ENCODE data around the gene TEAD1. TPM values are rescaled to one million over a fixed set of nuclear protein-coding genes. Genes with fewer than 3 reads are reported as not detected.

Gene TEAD1
- total RNA-seq, 1 experiment from 2014 or later = not detected

DNA sequence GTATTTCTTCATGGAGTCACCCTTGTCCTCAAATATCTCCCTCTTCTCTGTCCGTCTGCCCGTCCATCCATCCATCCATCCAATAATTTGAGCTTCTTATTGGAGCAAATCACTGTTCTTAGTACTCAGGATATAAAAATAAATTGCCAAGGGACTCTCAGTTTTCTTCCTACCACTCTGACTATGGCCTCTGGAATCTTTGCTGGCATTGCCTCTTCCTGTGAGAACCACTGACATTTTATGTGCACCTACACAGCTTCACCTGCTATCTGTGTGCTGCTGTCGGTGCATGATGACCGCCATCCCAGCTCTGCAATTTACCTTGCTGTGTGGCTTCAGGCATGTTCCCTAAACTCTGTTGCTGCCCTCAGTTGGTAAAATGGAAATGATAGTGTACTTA lies 37.9 kb downstream of the TEAD1 start:
- H3K4me2 ChIP-seq (ENCODE audit: low read depth, low read length, poor library complexity, severe bottlenecking) = no peak overlapping the region
- H3K4me1 ChIP-seq (ENCODE audit: low read length) = no peaks in the 10 kb centered on the region
- no peaks in the 10 kb centered on the region for H3K36me3 ChIP-seq (ENCODE audit: insufficient read depth, low read length)
- H2AFZ ChIP-seq (ENCODE audit: low read length) = no peak overlapping the region
- no peak overlapping the region for H3K9ac ChIP-seq (ENCODE audit: low read length)
- H3K79me2 ChIP-seq (ENCODE audit: low read length) = no peaks in the 10 kb centered on the region
- H3K27ac ChIP-seq (ENCODE audit: low read length) = no peak overlapping the region
- no peak overlapping the region for H3K4me3 ChIP-seq (ENCODE audit: low read length)
- DNase-seq = no peak
- no peaks in the 10 kb centered on the region for H4K20me1 ChIP-seq (ENCODE audit: insufficient read depth, low read depth, low read length)
- no peaks in the 10 kb centered on the region; the same call in 1 of the 2 replicates for H3K27me3 ChIP-seq (ENCODE audit: low read length)
- H3K9me3 ChIP-seq (ENCODE audit: low read length) = no peaks in the 10 kb centered on the region
- no peaks in the 10 kb centered on the region for H3K9me2 ChIP-seq (replicated peaks; ENCODE audit: insufficient read depth, low read length)

DNA sequence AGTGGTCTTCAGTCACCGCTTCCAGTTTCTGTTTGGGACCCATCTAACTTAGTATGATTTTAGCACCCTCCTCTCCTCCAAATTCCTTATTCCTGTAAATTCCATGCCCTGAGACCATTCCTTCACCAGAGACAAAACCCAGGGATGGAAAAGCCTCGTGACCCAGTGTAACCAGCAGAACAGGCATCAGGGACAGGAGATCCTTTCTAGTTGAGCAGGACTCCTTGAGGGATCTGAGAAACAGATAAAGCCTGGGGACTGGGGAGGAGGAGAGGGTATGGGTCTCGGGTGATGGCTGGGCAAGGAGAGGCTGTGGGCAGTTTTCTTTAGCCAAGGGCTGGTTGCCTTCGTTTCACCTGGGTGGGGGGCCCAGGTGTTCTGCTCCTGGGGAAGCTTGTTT lies 40.9 kb downstream of the TEAD1 start:
- no peaks in the 10 kb centered on the region for H3K79me2 ChIP-seq (ENCODE audit: low read length)
- H3K36me3 ChIP-seq (ENCODE audit: insufficient read depth, low read length) = no peaks in the 10 kb centered on the region
- no peak overlapping the region for H3K27ac ChIP-seq (ENCODE audit: low read length)
- no peaks in the 10 kb centered on the region; the same call in 1 of the 2 replicates for H3K27me3 ChIP-seq (ENCODE audit: low read length)
- no peak overlapping the region for H3K4me2 ChIP-seq (ENCODE audit: low read depth, low read length, poor library complexity, severe bottlenecking)
- H3K9me3 ChIP-seq (ENCODE audit: low read length) = no peaks in the 10 kb centered on the region
- no peaks in the 10 kb centered on the region for H3K9me2 ChIP-seq (replicated peaks; ENCODE audit: insufficient read depth, low read length)
- H3K4me3 ChIP-seq (ENCODE audit: low read length) = no peak overlapping the region
- H3K9ac ChIP-seq (ENCODE audit: low read length) = no peak overlapping the region
- no peak overlapping the region for H2AFZ ChIP-seq (ENCODE audit: low read length)
- DNase-seq = no peak
- no peaks in the 10 kb centered on the region for H4K20me1 ChIP-seq (ENCODE audit: insufficient read depth, low read depth, low read length)
- H3K4me1 ChIP-seq (ENCODE audit: low read length) = no peaks in the 10 kb centered on the region

DNA sequence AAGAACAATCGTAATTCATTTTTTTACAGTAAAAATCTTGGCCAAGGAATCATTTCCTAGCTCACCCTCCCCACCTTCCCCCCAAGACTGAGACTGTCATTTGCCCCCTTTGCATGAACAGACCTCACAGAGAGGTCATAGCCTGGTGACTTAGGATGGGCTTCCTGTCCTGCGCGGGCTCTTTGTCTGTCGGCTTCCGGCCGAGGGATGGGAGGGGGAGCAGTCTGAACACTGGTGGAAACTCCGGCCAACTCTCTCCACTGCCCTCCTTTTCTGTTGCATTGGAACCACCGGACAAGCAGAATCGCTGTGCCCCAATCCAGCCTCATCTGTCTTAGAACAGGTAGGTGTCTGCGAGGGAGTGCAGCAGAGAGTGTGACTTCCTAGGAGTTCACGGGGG lies 41.7 kb downstream of the TEAD1 start:
- Histone ChIP-seq H3K4me1 (ENCODE audit: low read length) (no peaks in the 10 kb centered on the region), H3K27ac (ENCODE audit: low read length) (no peak overlapping the region), H2AFZ (ENCODE audit: low read length) (no peak overlapping the region), H3K9me3 (ENCODE audit: low read length) (no peaks in the 10 kb centered on the region), H3K4me3 (ENCODE audit: low read length) (no peak overlapping the region), H3K4me2 (ENCODE audit: low read depth, low read length, poor library complexity, severe bottlenecking) (no peak overlapping the region), H3K9me2 (replicated peaks; ENCODE audit: insufficient read depth, low read length) (no peaks in the 10 kb centered on the region), H3K9ac (ENCODE audit: low read length) (no peak overlapping the region), H3K79me2 (ENCODE audit: low read length) (no peaks in the 10 kb centered on the region), H4K20me1 (ENCODE audit: insufficient read depth, low read depth, low read length) (no peaks in the 10 kb centered on the region), H3K36me3 (ENCODE audit: insufficient read depth, low read length) (no peaks in the 10 kb centered on the region), H3K27me3 (ENCODE audit: low read length) (no peaks in the 10 kb centered on the region; the same call in 1 of the 2 replicates)
- no peak for DNase-seq

DNA sequence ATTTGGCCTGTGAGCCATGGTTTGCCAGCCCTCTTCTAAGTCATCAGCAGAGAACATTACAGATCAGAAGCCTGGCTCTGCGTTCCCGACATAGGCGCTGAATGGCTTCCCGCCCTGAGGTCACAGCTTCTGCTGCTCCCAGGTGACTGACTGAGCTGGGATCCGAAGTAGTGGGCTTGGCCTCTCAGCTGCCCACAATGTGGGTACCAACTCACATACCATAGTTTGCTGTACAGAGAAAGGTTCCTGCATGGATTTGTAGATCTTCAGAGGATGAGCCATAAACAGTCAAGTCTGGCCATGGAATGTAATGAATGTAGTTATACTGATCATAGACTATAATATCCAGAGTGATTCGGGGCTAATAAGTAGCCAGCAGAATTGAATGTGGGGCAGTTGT lies 42.6 kb downstream of the TEAD1 start:
- Histone ChIP-seq H3K27me3 (ENCODE audit: low read length) (no peaks in the 10 kb centered on the region; the same call in 1 of the 2 replicates), H3K4me3 (ENCODE audit: low read length) (no peak overlapping the region), H3K9me2 (replicated peaks; ENCODE audit: insufficient read depth, low read length) (no peaks in the 10 kb centered on the region), H3K4me2 (ENCODE audit: low read depth, low read length, poor library complexity, severe bottlenecking) (no peak overlapping the region), H3K27ac (ENCODE audit: low read length) (no peak overlapping the region), H4K20me1 (ENCODE audit: insufficient read depth, low read depth, low read length) (no peaks in the 10 kb centered on the region), H3K9ac (ENCODE audit: low read length) (no peak overlapping the region), H3K9me3 (ENCODE audit: low read length) (no peaks in the 10 kb centered on the region), H3K79me2 (ENCODE audit: low read length) (no peaks in the 10 kb centered on the region), H2AFZ (ENCODE audit: low read length) (no peak overlapping the region), H3K36me3 (ENCODE audit: insufficient read depth, low read length) (no peaks in the 10 kb centered on the region), H3K4me1 (ENCODE audit: low read length) (no peaks in the 10 kb centered on the region)
- no peak for DNase-seq

DNA sequence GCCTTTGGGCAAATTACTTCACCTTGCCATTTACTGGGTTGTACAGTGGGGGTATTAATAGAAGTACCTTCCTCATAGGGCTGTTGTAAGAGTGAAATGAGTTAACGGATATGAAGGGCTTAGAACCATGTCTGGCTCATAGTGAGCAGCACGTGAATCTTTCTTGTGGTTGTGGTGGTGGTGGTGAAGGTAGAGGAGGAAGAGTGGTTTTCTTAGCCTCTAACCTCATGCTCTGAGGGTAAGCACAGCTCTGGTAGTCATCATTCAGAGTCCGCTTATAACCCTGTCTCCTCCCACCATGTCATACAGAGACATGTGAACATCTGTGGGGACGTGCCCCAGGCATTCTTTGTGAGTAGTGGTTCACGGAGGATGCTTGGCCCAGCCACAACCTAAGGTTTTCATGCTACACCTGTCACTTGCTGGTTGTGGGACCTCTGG lies 43.6 kb downstream of the TEAD1 start:
- Histone ChIP-seq H3K9me3 (ENCODE audit: low read length) (no peaks in the 10 kb centered on the region), H3K79me2 (ENCODE audit: low read length) (no peaks in the 10 kb centered on the region), H3K27me3 (ENCODE audit: low read length) (no peaks in the 10 kb centered on the region; the same call in 1 of the 2 replicates), H3K9me2 (replicated peaks; ENCODE audit: insufficient read depth, low read length) (no peaks in the 10 kb centered on the region), H3K4me2 (ENCODE audit: low read depth, low read length, poor library complexity, severe bottlenecking) (no peak overlapping the region), H3K36me3 (ENCODE audit: insufficient read depth, low read length) (no peaks in the 10 kb centered on the region), H3K4me3 (ENCODE audit: low read length) (no peak overlapping the region), H3K4me1 (ENCODE audit: low read length) (no peaks in the 10 kb centered on the region), H3K9ac (ENCODE audit: low read length) (no peak overlapping the region), H2AFZ (ENCODE audit: low read length) (no peak overlapping the region), H4K20me1 (ENCODE audit: insufficient read depth, low read depth, low read length) (no peaks in the 10 kb centered on the region), H3K27ac (ENCODE audit: low read length) (no peak overlapping the region)
- no peak for DNase-seq

DNA sequence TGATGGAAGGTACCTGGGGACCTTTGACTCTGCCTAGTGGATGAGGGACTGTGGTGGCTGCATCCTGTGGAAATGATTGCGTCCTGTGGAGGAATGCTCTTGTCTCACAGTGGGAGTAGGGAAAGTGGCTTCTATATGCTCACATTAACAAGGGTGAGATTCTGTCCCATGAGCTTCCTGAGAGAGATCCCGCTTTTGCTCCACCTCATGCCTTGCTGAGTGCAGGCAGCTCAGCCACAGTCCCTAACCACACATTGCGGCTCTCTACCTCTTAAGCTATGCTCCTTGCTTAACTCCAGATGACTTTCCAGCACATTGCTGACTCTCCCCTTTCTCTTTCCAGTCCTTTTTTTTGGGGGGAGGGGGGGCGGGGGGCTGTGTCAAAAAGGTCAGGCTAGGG lies 45.0 kb downstream of the TEAD1 start:
- H3K27me3 ChIP-seq (ENCODE audit: low read length) = no peaks in the 10 kb centered on the region; the same call in 1 of the 2 replicates
- H3K4me3 ChIP-seq (ENCODE audit: low read length) = no peak overlapping the region
- H3K4me2 ChIP-seq (ENCODE audit: low read depth, low read length, poor library complexity, severe bottlenecking) = no peak overlapping the region
- no peaks in the 10 kb centered on the region for H3K9me3 ChIP-seq (ENCODE audit: low read length)
- H3K4me1 ChIP-seq (ENCODE audit: low read length) = no peaks in the 10 kb centered on the region
- no peaks in the 10 kb centered on the region for H3K79me2 ChIP-seq (ENCODE audit: low read length)
- H3K27ac ChIP-seq (ENCODE audit: low read length) = no peak overlapping the region
- no peak overlapping the region for H2AFZ ChIP-seq (ENCODE audit: low read length)
- H3K9ac ChIP-seq (ENCODE audit: low read length) = no peak overlapping the region
- no peaks in the 10 kb centered on the region for H3K9me2 ChIP-seq (replicated peaks; ENCODE audit: insufficient read depth, low read length)
- no peaks in the 10 kb centered on the region for H4K20me1 ChIP-seq (ENCODE audit: insufficient read depth, low read depth, low read length)
- no peaks in the 10 kb centered on the region for H3K36me3 ChIP-seq (ENCODE audit: insufficient read depth, low read length)
- DNase-seq = no peak

DNA sequence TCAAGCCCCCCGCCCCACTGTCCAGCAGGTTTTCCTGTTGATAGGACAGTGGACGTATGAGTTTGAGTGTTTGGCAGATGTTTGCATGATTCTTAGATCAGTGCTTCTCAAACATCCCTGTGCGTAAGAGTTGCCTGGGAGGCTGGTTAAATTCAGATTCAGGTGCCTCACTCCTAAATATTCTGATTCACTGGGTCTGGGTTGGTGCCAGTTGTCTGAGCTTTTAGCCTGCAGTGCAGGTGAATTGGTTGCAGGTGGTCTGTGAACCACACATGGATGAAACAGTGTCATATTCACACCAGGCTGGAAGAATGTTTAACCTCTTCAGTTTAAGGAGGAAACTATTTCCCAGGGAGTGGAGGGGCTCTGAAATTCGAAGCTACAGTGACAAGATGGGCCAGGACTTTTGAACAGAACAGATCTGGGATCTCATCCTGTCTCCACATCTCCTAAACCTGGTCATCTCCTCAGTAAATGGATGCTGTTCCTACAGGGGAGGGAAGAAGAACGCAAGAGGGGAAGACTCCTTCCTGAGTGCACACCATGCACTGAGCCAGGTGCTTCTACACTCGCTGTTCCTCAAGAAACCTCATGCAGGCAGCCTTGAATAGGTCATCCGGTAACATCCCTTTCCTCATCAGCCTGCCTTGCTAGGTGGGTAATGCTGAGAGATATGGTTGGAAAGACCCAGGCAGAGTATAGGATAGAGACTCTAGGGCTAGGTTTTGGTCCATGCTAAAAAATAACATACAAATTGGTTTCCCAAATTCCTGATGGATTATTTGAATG lies 47.8 kb downstream of the TEAD1 start:
- Histone ChIP-seq H2AFZ (ENCODE audit: low read length) (no peak overlapping the region), H3K4me1 (ENCODE audit: low read length) (no peaks in the 10 kb centered on the region), H3K27me3 (ENCODE audit: low read length) (no peaks in the 10 kb centered on the region; the same call in 1 of the 2 replicates), H3K9me3 (ENCODE audit: low read length) (no peaks in the 10 kb centered on the region), H3K9ac (ENCODE audit: low read length) (no peak overlapping the region), H3K36me3 (ENCODE audit: insufficient read depth, low read length) (no peaks in the 10 kb centered on the region), H3K9me2 (replicated peaks; ENCODE audit: insufficient read depth, low read length) (no peaks in the 10 kb centered on the region), H3K4me3 (ENCODE audit: low read length) (no peak overlapping the region), H3K79me2 (ENCODE audit: low read length) (no peaks in the 10 kb centered on the region), H4K20me1 (ENCODE audit: insufficient read depth, low read depth, low read length) (no peaks in the 10 kb centered on the region), H3K4me2 (ENCODE audit: low read depth, low read length, poor library complexity, severe bottlenecking) (no peak overlapping the region), H3K27ac (ENCODE audit: low read length) (no peak overlapping the region)
- DNase-seq = no peak

DNA sequence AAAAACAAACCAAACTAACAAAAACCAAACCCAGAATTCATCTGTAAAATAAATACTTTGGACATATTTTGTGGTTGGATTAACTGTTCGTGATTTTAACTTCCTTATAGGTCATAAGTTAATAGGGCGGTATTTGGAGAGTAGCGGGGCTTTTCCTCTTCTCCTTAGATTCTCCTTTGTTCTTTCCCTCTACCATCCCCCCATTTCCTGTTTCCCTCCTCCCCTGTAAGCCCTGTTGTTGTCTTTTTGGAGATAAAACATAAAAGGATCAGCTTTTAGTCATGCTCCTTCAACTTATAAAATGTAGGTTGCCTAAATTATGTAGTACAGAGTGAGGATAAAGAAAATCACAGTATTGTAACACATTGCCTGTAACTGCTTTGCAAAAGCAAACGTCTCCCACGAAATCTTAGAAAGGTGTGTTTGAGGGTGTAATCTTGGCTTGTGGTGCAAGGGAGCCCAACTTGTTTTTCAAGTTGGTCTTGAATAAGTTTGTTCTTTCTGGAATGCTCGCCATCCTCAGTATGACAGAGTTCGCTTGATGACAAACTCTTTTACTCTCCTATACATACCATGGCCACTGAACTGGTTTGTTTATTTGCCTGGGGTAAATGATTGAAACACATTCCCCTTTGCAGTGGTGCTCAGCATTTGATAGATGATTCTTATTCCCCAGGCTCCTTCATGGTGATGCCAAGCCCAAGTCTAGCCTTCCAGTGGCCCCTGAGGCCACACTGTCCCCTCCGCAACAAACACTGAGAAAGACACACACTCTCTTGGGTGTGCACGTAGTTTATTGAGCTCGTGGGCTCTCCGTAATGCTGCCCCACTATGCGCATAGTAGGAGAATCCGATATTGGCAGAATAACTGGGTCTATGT lies 49.4 kb downstream of the TEAD1 start:
- no peak for DNase-seq
- Histone ChIP-seq H3K4me1 (ENCODE audit: low read length) (no peaks in the 10 kb centered on the region), H3K9me2 (replicated peaks; ENCODE audit: insufficient read depth, low read length) (no peaks in the 10 kb centered on the region), H3K9me3 (ENCODE audit: low read length) (no peaks in the 10 kb centered on the region), H3K9ac (ENCODE audit: low read length) (no peak overlapping the region), H2AFZ (ENCODE audit: low read length) (no peak overlapping the region), H3K27me3 (ENCODE audit: low read length) (no peaks in the 10 kb centered on the region), H4K20me1 (ENCODE audit: insufficient read depth, low read depth, low read length) (no peaks in the 10 kb centered on the region), H3K27ac (ENCODE audit: low read length) (no peak overlapping the region), H3K79me2 (ENCODE audit: low read length) (no peaks in the 10 kb centered on the region), H3K4me3 (ENCODE audit: low read length) (no peak overlapping the region), H3K4me2 (ENCODE audit: low read depth, low read length, poor library complexity, severe bottlenecking) (no peak overlapping the region), H3K36me3 (ENCODE audit: insufficient read depth, low read length) (no peaks in the 10 kb centered on the region)

All from Karpas-422 (cell line).